Activated CD4-positive, alpha-beta T cell treated with anti-CD3 and anti-CD28 coated beads, Interleukin-2, amount 10 ng/mL, durations not matched to agents 24 days and 14 days (primary cell): ENCODE measurements around the gene GNL3L. TPM values are rescaled to one million over a fixed set of nuclear protein-coding genes. Genes with fewer than 3 reads are reported as not detected.

Source experiments
- total RNA-seq: library from RNA; stranded (reverse); gene quantifications from 2 replicates; pipeline ENCODE4 v1.2.3, GENCODE V29; 2022

GNL3L gene
- total RNA-seq, 1 donor from 2014 or later: 78.8 TPM

Other genes with a start within 250 kb of the GNL3L start
- gene WNK3, start 172.2 kb upstream of the GNL3L start, total RNA-seq: 0.07 and 0.12 TPM in 2 replicates
- 40.8 and 43.7 TPM in 2 replicates for gene TSR2, start 89.8 kb upstream of the GNL3L start, total RNA-seq
- gene FGD1, start 34.0 kb upstream of the GNL3L start, total RNA-seq: 0.09 and 0.14 TPM in 2 replicates